ENCODE data around the gene CA11. TPM values are rescaled to one million over a fixed set of nuclear protein-coding genes. Genes with fewer than 3 reads are reported as not detected.
"Not testable (repeated sequence)": the region's sequence is repeated elsewhere in the genome, so short reads cannot be mapped to it uniquely, and the experiment has no call there.

Gene CA11
- total RNA-seq, 1 donor from 2014 or later: 3.2 TPM

- no peak for DNase-seq (ENCODE audit: extremely low read depth, low read depth, low spot score)
Observed at GRCh38 chr19:48644839-48645619, 958 bp downstream of the CA11 start.

GRCh38 chr19:48644355-48644754 is 1.6 kb downstream of the CA11 start:
- DNase-seq (ENCODE audit: extremely low read depth, low read depth, low spot score): no peak

- no peak for DNase-seq (ENCODE audit: extremely low read depth, low read depth, low spot score)
Observed at GRCh38 chr19:48642862-48643261, 3.1 kb downstream of the CA11 start.

GRCh38 chr19:48641850-48642249 is 4.1 kb downstream of the CA11 start:
- DNase-seq (ENCODE audit: extremely low read depth, low read depth, low spot score): no peak

- DNase-seq (ENCODE audit: extremely low read depth, low read depth, low spot score): no peak
Observed at GRCh38 chr19:48639483-48640375, 6.3 kb downstream of the CA11 start.

GRCh38 chr19:48638831-48639381 is 7.1 kb downstream of the CA11 start:
- DNase-seq (ENCODE audit: extremely low read depth, low read depth, low spot score): no peak

- no peak for DNase-seq (ENCODE audit: extremely low read depth, low read depth, low spot score)
Observed at GRCh38 chr19:48637948-48638830, 7.8 kb downstream of the CA11 start.

- DNase-seq (ENCODE audit: extremely low read depth, low read depth, low spot score): no peak
Observed at GRCh38 chr19:48637449-48637947, 8.5 kb downstream of the CA11 start.

GRCh38 chr19:48636859-48637448 is 9.0 kb downstream of the CA11 start, which contains the start of gene DBP:
Gene DBP (minus strand): TSS chr19:48637379. CDS start chr19:48636994, 385 bp downstream.
- DNase-seq (ENCODE audit: extremely low read depth, low read depth, low spot score): no peak

- no peak for DNase-seq (ENCODE audit: extremely low read depth, low read depth, low spot score)
Observed at GRCh38 chr19:48635966-48636858, 9.8 kb downstream of the CA11 start.

GRCh38 chr19:48635263-48635965 is 10.6 kb downstream of the CA11 start:
- no peak for DNase-seq (ENCODE audit: extremely low read depth, low read depth, low spot score)

GRCh38 chr19:48634424-48635262 is 11.3 kb downstream of the CA11 start:
- no peak for DNase-seq (ENCODE audit: extremely low read depth, low read depth, low spot score)

- no peak for DNase-seq (ENCODE audit: extremely low read depth, low read depth, low spot score)
Observed at GRCh38 chr19:48634036-48634342, 12.0 kb downstream of the CA11 start.

- DNase-seq (ENCODE audit: extremely low read depth, low read depth, low spot score): no peak
Observed at GRCh38 chr19:48633148-48634035, 12.6 kb downstream of the CA11 start.

- no peak for DNase-seq (ENCODE audit: extremely low read depth, low read depth, low spot score)
Observed at GRCh38 chr19:48632692-48633147, 13.3 kb downstream of the CA11 start.

- not testable (repeated sequence) for DNase-seq (ENCODE audit: extremely low read depth, low read depth, low spot score)
Observed at GRCh38 chr19:48632286-48632685, 13.7 kb downstream of the CA11 start.

All from glomerular endothelial cell (primary cell).